Iris pigment epithelial cell (primary cell): ENCODE measurements around the gene RBAK.
"Not testable (repeated sequence)": the region's sequence is repeated elsewhere in the genome, so short reads cannot be mapped to it uniquely, and the experiment has no call there.

Experiments used
- DNase-seq: peaks from one replicate; pipeline ENCODE4 v3.0.0-alpha.2; 2011; ENCODE audit warnings: low read depth

The RBAK gene

DNA sequence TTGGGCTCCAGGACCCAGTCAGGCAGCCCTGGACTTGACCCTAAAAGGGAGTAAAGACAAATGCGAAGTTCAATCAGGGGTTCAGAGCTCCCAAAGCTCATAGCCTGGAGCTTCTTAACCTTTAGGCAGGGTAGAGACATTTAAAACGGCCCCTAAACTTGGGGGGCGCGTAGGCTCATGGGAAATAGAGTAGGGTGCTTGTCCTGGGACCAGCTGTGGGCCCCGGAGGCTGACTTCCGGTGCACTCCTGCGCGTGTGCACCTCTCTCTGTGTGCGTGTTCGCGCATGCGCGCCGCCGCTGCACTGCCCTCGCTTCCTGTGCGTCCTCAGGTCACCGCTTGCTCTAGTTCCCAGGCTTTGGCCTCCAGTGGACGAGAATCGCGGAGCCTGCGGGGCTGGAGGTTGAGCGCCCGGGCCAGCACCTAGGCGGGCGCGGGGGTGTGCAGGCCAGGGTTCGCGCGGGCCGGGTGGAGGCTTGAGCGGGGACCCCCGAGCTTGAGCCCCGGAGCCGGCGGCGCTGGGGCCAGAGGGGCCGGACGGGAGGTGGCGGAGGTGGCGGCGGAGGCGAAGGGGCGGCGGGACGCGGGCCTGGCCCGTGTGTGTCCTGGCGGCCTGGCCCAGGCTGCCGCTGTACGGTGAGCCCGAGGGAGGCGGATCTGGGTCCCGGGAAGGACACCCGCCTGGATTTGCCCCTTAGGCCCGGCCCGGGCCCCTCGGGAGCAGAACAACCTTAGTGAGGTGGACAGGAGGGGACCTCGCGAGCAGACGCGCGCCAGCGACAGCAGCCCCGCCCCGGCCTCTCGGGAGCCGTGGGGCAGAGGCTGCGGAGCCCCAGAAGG is at the start of gene RBAK:
TSS of gene RBAK (plus strand) at position 303 of the 839 bp plus-strand sequence. CDS start 2,217 bp downstream, outside the sequence.
- DNase-seq: peak; percentile 96

DNA sequence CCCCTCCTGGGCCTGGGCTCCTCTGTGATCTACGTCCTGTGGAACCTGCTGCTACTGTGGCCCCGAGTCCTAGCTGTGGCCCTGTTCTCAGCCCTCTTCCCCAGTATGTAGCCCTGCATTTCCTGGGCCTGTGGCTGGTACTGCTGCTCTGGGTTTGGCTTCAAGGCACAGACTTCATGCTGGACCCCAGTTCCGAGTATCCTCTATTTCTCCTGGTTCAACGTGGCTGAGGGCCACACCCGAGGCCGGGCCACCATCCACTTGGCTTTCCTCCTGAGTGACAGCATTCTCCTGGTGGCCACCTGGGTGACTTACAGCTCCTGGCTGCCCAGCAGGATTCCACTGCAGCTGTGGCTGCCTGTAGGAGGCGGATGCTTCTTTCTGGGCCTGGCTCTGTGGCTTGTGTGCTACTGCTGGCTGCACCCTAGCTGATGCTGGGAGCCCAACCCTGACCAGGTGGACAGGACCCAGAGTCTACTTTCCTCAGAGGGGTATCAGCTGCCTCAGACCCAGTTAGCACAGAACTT is 48.9 kb upstream of the RBAK start:
- no peak for DNase-seq

DNA sequence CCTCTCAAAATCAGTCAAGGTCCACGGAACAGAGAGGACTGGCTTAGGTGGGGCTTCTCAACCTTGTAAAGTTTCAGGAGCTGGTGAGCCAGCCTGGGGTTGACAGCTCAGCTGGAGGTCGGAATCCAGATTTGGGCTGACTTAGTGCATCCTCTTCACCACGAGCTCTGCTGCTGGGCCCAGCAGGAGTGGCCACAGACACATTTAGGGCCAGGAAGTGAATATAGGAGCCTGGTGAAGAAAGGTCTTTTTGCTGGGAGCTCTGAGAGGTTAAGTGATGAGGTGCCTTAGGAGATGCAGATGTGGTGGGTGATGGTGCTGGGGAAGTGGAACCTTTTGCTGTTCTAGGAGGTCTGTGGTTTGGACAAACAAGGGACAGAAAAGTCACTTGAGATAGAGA is 47.4 kb upstream of the RBAK start:
- no peak for DNase-seq

DNA sequence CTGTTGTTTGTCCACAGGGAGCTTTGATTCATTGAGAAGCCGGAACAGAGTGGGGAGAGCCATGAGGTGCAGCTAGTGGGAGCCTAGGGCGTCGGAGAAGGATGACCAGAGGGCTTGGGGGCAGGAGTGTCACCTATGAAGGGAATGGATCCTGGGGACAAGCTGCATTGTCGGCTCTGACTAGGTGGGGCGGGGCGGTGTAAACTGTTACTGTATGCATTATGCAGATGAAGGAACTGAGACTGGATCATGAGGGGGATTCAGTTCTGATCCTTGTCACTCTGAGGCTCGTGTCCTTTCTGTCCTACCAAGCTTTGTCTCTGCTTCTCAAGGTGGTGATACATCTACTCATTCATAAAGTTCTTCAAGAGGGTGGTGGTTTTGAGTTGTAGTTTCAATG is 46.8 kb upstream of the RBAK start:
- DNase-seq: no peak

DNA sequence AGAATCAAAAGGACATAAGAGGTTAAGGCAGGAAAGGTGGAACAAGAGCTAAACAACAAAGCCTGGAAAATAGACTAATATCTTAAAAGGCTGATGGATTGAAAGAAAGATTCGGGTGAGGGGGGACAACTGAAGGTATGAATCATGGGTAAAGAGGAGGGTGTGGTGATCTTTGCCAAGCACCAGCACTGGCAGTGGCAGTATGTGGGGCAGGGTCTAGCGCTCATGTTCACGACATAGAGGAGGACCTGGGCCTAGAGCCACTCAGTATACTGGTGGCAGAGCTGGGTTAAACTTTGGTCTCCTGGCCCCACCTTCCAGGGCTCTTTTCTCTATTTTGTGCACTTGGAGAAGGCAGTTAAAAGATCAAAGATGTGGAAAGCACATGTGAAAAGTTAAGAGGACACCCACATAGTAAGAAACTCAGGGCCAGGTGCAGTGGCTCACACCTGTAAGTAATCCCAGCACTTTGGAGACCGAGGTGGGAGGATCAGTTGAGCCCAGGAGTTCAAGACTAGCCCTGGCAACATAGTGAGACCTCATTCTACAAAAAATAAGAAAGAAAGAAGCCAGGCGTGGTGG is 46.2 kb upstream of the RBAK start:
- no peak for DNase-seq

DNA sequence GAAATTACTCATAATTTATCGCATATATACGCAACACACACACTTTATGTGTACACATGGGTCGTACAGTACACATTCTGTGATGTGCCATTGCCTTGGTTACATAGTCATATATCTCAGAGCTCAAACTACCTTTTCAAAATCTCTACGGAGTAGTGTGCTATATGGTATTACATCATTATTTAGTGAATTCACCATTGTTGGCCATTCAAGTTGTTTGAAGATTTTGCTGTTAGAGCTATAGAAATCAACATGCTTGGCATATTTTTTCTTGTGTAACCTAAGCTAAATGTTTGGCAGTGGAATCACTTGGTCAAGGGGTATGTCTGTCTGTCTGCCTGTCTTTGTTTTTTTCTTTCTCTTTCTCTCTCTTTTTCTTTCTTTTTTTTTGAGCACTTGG is 44.7 kb upstream of the RBAK start:
- peak; percentile 10 for DNase-seq

DNA sequence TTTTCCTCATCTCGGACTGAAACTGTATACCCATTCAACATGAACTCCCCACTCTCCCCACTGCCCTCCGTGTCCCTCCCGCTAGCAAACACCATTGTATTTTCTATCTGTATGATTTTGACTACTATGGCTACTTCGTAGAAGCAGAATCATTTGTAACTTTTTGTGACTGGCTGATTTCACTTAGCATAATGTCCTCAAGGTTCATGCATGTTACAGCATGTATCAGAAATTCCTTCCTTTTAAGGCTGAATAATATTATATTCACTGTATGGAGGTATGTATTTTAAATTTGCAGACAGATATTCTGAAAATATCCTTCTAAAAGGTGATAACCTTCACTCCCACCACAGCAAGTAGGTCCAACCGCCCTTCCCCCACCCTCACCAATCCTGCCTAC is 43.7 kb upstream of the RBAK start:
- DNase-seq: no peak

DNA sequence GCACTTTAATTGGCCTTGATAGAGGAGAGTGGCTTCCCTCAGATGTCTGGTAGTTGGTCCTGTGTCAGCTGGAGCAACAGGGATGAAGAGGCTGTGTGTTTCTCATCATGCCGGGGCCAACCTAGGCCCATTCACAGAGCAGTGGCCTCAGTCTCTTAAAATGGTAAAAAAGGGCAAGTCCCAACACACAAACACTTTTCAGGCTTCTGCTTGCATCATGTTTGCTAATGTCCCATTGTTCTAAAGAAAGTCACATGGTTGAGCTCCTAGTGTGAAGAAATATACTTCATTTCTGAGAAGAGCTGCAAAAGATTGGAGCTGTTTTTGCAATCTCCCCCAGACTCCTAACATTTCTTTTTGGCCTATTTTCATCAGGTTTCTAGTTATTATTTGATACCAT is 40.6 kb upstream of the RBAK start:
- no peak for DNase-seq

DNA sequence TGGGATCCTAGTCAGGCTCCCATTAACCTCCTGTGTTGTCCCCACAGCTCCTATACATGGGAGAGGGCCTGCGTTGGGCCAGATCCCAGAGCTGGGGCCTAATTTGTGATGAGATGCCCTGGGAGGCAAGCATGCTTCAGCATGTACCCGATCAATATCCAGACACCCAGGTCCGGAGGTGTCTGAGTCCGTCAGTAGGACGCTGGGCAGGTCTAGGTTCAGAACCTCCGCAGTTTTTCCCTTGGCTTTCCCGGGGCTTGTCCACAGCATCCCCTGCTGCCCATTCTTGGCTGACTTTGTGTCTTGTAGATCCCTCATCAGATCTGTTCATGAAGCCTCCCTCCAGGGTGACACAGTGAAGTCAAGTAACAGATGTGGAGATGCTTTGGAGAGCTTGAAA is 32.7 kb upstream of the RBAK start:
- DNase-seq: no peak

DNA sequence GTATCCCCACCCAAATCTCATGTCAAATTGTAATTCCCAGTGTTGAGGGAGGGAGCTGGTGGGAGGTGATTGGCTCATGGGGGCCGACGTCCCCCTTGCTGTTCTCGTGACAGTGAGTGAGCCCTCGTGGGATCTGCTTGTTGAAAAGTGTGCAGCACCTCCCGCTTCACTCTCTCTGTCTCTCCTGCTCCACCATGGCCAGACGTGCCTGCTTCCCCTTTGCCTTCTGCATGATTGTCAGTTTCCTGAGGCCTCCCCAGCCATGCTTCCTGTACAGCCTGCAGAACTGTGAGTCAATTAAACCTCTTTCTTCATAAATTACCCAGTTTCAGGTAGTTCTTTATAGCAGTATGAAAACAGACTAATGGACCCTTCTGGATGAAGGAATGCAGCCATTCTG is 29.7 kb upstream of the RBAK start:
- DNase-seq: not testable (repeated sequence)

DNA sequence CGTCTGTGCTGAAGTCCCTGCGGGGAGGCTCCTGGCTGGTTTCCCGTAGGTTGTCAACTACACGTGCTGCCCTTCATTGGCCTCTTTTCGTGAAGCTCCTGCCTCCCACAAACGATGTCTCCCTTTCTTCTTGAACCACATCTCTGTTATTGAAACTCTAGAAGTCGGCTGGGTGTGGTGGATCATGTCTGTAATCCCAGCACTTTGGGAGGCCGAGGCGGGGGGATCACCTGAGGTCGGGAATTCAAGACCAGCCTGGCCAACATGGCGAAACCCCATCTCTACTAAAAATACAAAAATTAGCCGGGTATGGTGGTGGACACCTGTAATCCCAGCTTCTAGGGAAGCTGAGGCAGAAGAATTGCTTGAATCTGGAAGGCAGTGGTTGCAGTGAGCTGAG is 28.0 kb upstream of the RBAK start:
- not testable (repeated sequence) for DNase-seq

DNA sequence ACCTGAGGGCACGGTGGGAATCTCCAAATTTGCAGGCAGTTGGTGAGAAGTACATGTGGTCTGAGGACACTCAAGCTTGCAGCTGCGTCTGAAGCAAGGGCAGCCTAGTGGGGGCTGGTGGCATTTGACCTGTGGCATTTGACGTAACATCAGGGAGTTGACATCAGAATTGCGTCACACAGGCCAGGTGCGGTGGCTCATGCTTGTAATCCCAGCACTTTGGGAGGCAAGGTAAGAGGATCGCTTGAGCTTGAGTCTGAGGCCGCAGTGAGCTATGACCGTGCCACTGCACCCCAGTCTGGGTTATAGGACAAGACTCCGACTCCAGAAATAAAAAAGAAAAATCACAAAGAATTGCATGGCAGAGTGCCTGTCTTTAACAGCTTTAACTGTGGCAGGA is 25.6 kb upstream of the RBAK start:
- no peak for DNase-seq

DNA sequence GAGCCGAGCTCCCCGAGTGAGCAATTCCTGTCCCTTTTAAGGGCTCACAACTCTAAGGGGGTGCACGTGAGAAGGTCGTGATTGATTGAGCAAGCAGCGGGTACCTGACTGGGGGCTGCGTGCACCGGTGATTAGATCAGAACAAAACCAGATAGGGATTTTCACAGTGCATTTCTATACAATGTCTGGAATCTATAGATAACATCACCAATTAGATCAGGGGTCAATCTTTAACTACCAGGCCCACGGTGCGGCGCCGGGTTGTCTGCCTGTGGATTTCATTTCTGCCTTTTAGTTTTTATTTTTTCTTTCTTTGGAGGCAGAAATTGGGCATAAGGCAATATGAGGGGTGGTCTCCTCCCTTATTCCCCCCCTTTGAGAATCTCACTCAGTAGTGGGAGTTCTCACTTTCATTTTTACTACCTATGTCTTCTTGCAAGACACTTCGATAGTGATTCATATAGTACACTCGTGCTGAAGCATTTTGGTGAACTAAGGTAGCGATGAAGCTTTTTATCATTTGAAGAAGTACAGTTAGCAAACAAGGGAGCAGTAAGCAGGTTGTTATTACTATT is 24.6 kb upstream of the RBAK start:
- DNase-seq: not testable (repeated sequence)

DNA sequence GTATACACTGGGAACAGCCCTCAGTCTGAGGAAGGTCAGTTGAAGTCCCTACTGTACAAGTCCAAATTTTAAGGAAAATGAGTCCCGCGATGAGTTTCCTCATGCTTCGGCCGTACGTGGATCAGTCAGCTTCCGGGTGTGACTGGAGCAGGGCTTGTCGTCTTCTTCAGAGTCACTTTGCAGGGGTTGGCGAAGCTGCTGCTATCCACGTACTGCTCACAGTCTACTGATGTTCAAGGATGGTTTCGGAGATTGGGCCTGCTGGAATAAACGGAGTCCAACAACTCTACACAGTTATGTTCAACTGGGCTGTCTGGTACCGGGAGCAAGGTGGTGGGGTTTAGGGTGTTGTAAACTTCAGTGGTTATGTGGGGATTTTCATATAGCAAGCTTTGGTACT is 22.0 kb upstream of the RBAK start:
- DNase-seq: not testable (repeated sequence)

DNA sequence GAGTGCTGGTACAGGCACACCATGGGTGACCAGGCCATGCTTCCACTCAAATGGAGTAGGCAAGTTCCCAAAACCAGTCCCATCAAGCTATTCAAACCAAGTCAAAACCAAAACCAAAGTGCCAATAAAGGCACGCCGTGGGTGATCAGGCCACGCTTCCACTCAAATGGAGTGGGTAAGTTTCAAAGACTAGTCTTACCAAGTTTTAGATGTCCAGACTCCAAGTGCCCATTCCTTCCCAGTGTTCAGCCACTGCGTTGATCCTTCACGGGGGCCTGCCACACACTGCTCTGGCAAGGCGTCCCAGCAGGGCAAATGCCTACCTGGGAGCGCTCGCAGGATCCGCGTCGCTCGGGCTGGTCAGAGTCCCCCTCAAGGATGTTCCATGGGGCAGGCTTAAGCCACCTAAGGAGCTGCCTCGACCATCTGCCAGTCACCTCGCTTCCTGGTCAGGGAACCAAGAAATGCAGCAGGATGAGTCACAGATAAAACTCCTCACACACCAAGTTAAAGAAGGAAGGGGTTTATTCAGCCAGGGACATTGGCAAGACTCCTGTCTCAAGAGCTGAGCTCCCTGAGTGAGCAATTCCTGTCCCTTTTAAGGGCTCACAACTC is 17.8 kb upstream of the RBAK start:
- peak; percentile 65 for DNase-seq

DNA sequence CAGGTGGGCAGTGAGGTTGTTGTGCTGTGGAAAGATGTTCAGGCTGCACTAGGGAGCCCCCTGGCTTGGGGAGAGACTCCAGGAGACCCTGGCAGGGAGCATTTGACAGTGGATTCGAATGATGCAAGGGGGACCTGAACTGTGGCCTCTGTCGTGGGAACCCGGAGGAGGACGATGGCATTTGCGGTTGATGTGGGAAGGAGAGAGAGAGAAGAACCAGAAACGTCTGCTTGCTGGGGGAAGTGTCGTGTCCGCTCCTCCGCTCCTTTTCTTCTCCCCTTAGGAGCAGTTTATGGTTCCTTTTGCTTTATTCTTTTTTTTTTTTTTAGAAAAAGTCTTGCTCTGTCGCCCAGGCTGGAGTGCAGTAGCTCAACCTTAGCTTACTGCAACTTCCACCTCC is 12.5 kb upstream of the RBAK start:
- not testable (repeated sequence) for DNase-seq

DNA sequence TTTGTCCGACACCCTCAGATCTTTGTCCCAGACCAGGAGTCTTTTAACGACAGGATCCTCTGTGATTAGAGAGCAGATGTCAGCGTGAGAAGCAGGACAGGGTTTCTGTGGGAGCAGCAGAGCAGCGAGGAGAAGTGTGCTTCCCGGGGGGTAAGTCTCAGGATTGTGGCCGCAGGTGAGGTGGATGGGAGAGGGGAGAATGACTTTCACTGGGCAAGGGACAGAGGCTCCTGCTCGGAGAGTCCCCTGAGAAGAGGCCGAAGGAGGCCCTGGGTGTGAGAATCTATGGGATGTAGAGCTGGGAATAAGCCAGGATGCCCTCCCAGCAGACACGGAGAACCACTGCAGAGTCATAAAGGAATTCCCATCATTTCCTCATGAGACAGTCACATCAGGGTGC is 10.4 kb upstream of the RBAK start:
- no peak for DNase-seq

DNA sequence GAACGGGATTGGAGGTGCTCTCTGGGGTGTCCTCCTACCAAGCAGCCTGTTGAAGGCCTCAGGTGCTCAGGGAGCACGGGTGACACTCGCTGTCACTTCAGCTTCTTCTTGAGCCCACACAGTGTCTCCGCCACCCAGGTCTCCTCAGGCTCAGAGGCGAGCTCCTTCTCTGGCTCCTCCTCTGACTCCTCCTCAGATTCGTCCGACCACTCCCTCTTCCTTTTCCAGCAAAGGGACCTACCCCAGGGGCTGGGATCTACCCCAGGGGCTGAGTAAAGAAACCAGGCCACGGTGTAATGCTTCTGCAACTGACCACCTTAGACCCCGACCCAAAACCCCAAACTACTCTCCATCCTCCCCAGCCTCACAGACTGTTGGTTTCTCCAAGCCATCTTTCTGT is 9.2 kb upstream of the RBAK start:
- no peak for DNase-seq

DNA sequence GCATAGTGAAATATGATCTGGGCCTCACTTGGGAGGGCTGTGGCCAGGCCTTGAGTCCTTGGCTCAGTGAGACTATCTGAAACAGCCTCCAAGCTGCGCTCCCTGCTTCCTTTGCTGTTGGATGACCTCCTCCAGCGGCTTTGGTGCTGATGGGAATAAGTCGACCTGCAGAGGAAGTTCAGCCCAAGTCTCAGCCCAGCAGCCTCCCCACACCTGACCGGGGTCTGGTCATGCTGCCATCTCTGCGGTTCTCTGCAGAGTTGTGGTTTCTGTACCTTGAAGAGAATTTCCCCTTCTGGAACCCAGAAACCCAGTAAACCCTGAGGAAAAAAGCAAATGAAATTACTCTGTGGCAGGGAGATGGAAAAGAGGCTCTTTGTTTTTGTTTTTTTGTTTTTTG is 4.6 kb upstream of the RBAK start:
- DNase-seq: no peak

DNA sequence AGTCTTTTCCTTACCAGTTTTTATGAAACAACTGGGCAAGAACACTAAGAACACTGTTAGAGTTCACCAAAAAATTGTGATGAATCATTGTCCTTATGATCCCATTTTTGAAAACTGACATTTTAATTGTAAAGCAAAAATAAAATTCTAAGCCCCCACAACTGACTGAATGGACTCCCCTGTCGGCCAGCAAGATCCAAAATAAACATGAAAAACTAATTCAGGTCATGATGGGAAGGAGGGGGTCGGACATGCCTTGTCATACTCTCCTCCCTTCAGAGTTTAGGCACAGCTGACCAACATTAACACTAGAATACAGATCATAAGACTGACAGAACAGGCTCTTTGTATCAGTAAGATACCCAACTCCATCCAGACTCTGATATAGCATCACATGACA is 2.0 kb upstream of the RBAK start:
- no peak for DNase-seq

DNA sequence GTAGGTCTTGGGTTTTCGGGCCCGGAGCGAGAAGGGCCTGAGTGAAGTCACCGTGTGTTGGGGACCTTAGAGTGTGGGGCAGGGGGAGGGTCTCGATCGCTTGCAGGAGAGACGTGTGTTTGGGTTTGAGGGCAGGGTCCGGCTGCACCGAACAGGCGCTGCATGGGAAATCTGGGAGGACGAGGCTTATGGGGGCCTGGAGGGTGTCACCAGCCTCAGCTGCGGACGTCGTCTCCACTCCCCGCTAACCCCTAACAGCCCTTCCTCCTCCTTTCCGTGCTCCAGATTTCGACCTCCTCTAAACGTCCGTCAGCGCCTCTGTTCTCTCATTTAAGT is 705 bp downstream of the RBAK start:
- DNase-seq: not testable (repeated sequence)

DNA sequence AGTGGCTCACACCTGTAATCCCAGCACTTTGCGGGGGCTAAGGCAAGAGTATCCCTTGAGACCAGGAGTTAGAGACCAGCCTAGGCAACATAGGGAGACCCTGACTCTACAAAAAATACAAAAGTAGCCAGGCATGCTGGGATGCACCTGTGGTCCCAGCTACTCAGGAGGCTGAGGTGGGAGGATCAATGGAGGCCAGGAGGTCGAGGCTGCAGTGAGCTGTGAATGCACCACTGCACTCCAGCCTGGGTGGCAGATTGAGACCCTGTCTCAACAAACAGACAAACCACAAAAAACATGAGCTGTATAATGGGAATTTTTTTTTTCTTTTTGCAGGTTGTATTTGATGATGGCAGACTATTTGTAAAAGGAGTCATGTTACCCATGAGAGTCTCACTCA is 1.5 kb downstream of the RBAK start:
- DNase-seq: not testable (repeated sequence)

DNA sequence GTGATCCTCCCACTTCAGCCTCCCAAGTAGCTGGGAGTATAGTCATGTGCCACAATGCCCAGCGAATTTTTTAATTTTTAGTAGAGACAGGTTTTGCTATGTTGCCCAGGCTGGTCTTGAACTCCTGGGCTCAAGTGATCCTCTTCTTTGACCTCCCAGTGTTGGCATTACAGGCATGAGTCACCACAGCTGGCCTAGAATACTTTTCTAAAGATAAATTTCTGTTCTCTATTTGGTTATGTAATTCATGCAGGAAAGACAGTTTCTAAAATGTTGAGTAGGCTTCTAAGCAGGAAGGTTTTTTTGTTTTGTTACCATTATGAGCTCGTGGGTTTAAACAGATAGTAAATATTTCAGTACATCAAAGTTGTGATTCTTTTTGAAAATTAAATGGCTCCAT is 5.0 kb downstream of the RBAK start:
- no peak for DNase-seq
